ENCODE results near the gene PGAP1.

The PGAP1 gene

DNA sequence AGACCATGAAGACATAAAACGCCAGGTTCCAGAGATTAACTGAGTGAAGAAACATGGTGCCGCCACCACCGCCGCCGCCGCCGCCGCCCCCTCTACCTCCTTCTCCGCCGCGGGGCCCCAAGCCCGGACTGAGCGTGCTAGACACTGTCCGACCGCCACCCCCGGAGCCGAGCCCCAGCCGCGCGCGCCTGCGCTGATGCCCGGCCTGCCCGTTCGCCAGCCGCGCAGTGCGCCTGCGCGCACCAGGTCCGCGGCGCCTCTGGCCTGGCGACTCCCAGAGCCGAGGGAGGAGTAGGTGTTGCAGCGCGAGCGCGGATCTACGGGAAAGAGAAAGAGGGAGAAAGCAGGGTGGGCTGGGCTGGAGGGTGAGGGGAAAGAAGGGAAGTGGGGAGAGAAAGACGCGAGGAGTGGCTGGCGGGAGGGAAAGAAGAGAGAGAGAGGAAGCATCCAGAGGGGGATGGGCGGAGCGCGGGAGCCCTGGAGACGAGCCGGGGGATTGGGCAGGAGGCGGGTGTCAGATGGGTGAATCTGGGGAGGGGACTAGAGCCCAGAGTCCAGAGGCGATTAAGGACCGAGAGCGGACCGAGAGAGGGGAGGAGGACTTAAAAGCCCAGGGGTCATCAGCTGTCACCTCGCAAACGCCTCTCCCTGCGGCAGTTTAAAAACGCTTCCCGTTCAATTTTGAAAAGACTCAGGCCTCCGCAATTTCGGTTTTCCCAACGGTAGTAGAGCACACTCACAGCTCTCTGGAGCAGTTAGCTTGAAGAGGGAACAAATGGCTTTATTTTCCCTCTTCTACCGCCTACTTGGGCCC lies at the start of gene PGAP1:
TSS of gene PGAP1 (minus strand) at position 146 of the 814 bp plus-strand sequence. CDS start at position 55, 91 bp downstream.
- peak; percentile 83 to 91 for DNase-seq (ENCODE audit: low read depth in 2 of 2)

GRCh38 chr2:196974970-196975369 lies 48.5 kb upstream of the PGAP1 start:
- no peak for DNase-seq (ENCODE audit: low read depth in 2 of 2)

DNA sequence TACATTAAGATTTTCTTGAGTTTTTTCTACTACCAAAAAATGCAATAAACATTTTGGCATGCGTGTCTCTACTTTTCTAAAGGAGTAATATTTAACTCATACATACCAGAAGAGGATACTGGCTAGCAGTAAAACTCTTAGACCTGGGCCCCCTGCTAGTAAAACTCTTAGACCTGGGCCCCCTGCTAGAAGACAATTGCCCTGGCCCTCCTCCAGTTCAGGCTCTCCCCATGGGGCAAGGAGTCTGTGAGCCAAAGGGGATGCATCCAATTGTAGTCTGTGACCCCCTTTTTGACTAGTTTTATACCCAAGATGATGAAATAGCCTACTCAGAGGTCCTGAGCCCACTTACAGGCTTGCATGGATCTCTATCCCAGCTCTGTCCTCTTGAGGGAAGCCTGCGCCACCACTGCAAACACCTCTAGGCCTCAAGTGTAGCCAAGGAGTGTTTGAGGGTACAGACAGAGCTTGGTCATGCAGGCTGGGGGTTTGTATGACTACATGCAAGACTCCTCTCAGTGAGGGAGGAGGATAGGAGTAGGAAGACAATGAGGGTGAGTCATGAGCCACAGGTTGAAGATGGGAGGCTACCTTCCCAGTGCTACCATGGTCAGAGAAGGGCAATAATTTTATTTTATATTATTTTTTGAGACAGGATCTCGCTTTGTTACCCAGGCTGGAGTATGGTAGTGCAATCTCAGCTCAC lies 45.2 kb upstream of the PGAP1 start:
- DNase-seq (ENCODE audit: low read depth in 2 of 2) = peak in 1 of 2 donors; percentile 6

DNA sequence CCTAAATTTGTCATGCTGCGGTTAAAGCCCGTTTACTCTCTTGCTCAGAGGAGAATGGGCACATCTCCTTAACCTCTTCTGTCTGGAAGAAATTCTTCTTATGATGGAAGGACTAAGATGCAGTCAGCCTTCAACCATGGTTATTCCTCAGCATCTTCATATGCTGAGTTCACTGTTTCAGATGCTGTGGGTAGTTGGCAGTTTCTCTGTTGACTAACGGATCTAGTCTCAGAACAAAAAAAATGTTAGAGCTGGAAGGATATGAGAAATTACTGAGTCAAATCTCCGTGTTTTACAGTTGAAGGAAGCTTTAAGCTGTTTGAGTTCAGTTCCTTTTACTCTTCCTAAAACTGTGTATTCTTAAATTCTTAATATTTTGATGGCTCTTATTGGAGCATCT lies 43.6 kb upstream of the PGAP1 start:
- no peak for DNase-seq (ENCODE audit: low read depth in 2 of 2)

- DNase-seq (ENCODE audit: low read depth in 2 of 2) = no peak
Measured at GRCh38 chr2:196968516-196968915, 42.0 kb upstream of the PGAP1 start.

DNA sequence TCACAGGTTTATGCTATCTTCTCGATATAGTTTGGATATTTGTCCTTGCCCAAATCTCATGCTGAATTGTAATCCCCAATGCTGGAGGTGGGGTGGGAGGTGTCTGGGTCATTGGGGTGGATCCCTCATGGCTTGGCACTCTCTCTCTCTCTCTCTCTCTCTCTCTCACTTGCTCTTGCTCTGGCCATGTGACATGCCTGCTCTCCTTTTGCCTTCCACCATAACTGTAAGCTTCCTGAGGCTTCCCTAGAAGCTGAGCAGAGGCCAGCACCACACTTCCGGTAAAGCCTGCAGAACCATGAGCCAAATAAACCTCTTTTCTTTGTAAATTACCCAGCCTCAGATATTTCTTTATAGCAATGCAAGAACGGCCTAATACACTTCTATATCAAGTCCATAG lies 41.3 kb upstream of the PGAP1 start:
- no peak for DNase-seq (ENCODE audit: low read depth in 2 of 2)

DNA sequence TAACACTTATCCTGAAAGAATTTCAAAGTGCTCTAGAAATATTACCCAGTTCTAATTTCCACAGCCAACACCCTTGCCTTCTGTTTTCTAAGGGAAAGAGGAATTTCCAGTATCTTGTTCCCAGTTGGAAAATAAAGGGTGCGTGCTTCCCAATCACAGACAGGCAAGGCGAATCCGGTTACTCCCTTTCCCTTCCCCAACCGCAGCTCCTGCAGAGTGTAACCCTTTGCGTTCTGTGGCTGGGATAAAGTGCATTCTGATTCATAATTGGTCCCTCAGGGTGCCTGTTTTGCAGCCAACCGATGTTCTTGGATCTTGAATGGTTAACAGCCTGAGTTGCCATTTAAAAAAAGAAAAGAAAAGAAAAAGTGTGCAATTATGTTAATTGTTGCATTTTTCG lies 40.6 kb upstream of the PGAP1 start:
- DNase-seq (ENCODE audit: low read depth in 2 of 2) = no peak

DNA sequence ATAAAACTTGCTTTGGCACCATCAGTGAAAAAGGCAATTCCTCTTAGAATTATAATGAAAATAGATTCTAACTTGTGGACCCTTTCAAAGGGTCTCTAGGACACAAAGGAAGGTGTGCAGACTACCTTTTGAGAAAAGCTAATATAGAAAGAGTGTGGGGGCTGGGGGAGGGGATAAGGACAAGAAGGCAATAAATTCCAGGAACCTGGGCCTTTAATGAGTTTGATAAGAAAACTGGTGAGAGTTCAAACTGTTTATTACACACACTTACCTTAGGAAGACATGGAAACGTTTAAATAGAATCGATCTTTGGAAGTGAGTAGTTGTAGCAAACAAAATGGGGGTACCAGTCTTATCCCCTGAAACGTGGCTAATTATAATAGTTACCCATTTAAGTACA lies 39.6 kb upstream of the PGAP1 start:
- no peak for DNase-seq (ENCODE audit: low read depth in 2 of 2)

GRCh38 chr2:196965651-196966050 lies 39.1 kb upstream of the PGAP1 start:
- DNase-seq (ENCODE audit: low read depth in 2 of 2) = no peak

DNA sequence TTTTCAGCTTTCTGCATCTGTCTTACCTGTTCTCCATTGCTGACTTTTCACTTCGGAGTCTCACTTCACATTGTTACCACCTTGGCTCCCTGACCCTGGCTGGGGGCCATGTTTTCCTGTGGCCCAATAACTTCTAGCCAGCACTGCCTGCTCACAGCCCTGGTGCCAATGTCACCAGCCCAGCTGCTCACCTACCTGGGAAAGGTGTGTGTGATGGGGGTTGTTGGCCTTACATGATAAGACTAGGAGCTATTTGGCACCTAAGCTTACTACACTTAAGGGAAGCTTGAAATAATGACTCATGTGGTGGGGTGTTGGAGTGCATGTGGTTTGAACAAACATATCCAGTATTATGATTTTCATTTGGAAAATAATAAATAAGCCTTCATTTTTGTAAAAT lies 37.5 kb upstream of the PGAP1 start:
- no peak for DNase-seq (ENCODE audit: low read depth in 2 of 2)

DNA sequence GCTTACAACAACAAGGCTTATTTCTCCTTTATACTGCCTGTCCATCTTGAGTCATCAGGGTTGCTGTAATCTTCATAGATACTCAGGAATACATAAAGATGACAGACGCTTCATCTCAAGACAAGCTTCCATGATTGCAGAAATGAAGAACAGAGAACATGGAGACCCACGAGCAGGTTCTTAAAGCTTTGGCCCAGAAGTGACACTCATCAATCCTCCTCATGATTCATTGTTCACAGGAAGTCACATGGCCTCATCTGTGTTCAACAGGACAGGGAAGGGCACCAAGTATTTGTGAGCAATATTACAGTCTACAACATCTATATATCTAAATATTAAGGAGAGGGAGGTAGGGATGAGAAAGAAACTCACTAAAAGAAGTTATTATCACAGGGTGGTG lies 36.5 kb upstream of the PGAP1 start:
- DNase-seq (ENCODE audit: low read depth in 2 of 2) = no peak

GRCh38 chr2:196962325-196962724 lies 35.8 kb upstream of the PGAP1 start:
- DNase-seq (ENCODE audit: low read depth in 2 of 2) = no peak

DNA sequence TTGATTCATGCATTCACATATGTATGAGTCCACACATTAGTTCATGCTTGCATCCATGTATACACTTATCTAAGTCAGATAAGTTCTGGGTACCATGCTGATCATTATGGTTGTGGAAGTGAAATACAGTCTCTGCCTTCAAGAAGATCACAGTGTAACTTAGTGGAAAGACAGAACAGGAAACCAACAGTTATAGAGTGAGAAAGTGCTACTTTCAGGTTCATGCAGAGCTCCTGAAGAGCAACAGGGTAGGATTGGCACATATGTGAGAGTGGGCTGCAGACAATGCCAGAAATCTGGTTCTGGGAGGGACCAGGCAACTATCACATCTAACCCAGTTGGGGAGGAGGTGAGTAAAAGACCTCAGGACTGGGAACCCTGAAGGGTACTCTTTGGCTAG lies 35.4 kb upstream of the PGAP1 start:
- no peak for DNase-seq (ENCODE audit: low read depth in 2 of 2)

GRCh38 chr2:196959734-196960338 lies 33.3 kb upstream of the PGAP1 start:
- no peak for DNase-seq (ENCODE audit: low read depth in 2 of 2)

GRCh38 chr2:196959281-196959680 lies 32.8 kb upstream of the PGAP1 start:
- no peak for DNase-seq (ENCODE audit: low read depth in 2 of 2)

DNA sequence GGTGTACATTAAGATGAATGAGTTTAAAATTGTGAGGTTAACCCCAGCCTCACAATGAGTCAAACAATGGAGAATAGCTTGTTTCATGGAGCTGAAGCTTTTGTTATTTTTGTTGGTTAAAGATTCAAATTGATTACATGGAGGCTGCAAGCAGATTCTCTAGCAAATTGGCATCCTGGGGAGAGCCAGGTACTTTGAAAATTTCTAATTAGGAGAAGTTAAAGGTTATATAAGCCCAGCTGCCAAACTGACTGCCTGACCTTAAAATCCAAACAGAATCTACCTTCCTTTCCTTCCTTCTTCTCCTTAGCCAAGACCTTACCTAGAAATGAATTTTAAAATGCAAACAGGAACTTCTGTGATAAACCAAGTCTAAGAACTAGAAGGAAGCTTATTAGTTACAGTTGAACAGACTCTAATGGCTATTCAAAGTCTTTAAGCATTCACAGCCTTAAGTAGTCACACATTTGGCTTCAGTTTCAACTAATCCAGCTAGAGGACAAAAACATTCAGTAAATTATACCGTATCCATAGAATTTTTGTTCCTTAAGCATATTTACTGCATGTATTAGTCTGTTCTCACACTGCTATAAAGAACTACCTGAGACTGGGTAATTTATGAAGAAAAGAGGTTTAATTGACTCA lies 31.5 kb upstream of the PGAP1 start:
- DNase-seq (ENCODE audit: low read depth in 2 of 2) = no peak

GRCh38 chr2:196957442-196957841 lies 30.9 kb upstream of the PGAP1 start:
- DNase-seq (ENCODE audit: low read depth in 2 of 2) = no peak

DNA sequence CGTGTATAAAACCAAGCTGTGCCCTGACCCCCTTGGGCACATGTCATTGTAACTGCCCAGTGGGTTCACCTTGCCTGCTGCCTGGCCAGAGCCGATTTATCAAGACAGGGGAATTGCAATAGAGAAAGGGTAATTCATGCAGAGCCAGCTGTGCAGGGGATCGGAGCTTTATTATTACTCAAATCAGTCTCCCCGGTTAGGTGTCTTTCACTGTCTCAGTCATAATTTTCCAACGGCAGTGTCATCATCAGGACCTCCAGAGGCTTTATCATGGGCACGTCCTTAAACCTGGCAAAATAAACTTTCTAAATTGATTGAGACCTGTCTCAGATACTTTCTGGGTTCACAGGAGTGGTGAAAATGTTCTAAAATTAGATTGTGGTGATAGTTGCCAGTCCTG lies 29.6 kb upstream of the PGAP1 start:
- no peak for DNase-seq (ENCODE audit: low read depth in 2 of 2)

DNA sequence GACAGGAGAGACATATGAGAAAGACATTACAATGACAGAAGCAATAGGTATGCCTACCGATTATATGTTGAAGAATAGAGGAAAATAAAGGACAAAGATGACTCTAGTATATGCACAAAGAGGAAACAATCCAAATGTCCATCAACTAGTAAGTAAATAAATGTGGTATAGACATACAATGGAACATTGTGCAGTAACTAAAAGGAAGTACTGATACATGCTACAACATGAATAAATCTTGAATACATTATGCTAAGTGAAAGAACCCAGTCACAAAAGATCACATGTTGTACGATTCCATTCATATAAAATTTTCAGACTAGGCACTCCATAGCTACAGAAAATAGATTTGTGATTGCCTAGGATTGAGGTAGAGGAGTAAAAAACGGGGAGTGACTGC lies 28.5 kb upstream of the PGAP1 start:
- DNase-seq (ENCODE audit: low read depth in 2 of 2) = no peak

- no peak for DNase-seq (ENCODE audit: low read depth in 2 of 2)
Measured at GRCh38 chr2:196954001-196954400, 27.5 kb upstream of the PGAP1 start.

DNA sequence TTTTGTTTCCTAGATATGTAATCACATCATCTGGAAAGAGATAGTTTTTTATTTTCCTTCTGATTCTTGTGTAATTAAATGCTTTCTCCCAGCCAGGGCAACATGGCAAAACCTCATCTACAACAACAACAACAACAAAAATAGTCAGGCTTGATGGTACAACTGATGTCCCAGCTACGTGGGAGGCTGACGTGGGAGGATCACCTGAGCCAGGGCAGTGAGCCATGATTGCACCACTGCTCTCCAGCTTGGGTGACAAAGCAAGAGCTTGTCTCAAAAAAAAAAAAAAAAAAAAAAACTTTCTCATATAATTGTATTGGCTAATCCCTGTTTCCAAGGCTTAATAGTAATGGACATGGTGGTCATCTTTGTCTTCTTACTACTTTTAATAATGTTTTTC lies 26.4 kb upstream of the PGAP1 start:
- DNase-seq (ENCODE audit: low read depth in 2 of 2) = no peak

DNA sequence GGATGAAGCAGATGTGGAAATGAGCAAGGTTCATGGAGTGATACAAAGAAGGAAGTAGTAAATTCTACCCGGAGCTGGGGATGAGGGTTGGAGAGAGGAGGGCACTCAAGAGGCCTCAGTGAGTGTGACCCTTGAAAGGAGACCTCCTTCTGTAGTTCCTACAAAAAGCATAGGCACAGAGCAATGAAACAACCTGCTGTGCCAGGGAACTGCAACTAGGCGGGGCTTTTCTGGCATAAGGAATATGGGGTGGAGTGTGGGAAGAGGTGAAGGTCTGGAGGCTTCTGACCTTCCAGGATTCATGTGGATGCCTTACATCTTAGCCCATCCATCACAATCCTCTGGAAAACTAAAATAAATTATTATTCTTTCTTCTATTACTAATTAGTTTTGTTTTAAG lies 25.5 kb upstream of the PGAP1 start:
- no peak for DNase-seq (ENCODE audit: low read depth in 2 of 2)

All from stimulated activated CD8-positive, alpha-beta memory T cell treated with anti-CD3 and anti-CD28 coated beads, Interleukin-2, amount 100 ng/mL, for 48 hours (primary cell).